ENCODE measurements around the gene DAZAP2. TPM values are rescaled to one million over a fixed set of nuclear protein-coding genes. Genes with fewer than 3 reads are reported as not detected.
"Not testable (repeated sequence)": the region's sequence is repeated elsewhere in the genome, so short reads cannot be mapped to it uniquely, and the experiment has no call there.

DAZAP2 gene
- total RNA-seq, 1 donor from 2014 or later = 48.4 TPM

DNA sequence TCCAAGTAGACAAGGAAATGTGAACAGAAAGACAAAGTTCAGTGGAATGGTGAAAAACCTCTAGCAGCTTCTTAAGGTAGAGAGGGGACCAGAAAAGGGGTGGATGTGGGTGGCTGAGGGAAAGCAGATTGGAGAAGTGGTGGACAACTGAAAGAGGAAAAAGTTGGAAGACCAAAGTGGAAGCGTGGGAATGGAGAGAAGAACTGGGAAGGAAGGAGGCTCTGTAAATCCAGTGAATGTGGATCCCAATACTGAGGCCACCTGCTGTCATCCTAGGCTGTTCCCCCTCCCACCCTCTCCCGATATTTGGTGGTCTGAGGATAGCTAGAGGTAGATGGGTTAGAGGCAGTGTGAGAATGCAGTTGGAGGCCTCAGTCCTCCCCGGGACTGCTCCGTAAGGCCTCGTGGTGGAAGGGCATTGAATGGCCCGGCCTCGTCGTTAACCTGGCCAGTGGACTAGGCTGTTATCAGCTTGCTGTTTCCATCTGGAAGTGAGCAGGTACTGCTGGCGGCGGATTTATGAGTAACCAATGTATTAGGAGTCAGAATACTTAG is 19.9 kb upstream of the DAZAP2 start:
- no peaks in the 10 kb centered on the region for H3K36me3 Mint-ChIP-seq

GRCh38 chr12:51219322-51219721 is 19.3 kb upstream of the DAZAP2 start:
- no peak overlapping the region for H3K27ac Mint-ChIP-seq
- peaks cover 37% of the 10 kb centered on the region for H3F3A ChIP-seq (ENCODE audit: low read depth)

More for the DNA sequence above, 19.9 kb upstream of the DAZAP2 start:
- Histone ChIP-seq H3K27me3 (peaks cover 12% of the 10 kb centered on the region), H3K4me2 (peak overlapping the region; percentile 80), H4K20me1 (ENCODE audit: low read depth) (no peaks in the 10 kb centered on the region), H3K9me3 (ENCODE audit: low read depth) (no peaks in the 10 kb centered on the region), H2AFZ (replicated peaks) (peak overlapping the region; percentile 92), H3K4me1 (peaks cover 16% of the 10 kb centered on the region), H3K4me3 (peak overlapping the region; percentile 84), H3K36me3 (no peaks in the 10 kb centered on the region), H3K79me2 (ENCODE audit: low read depth) (no peaks in the 10 kb centered on the region), H3K27ac (no peak overlapping the region), H3F3A (ENCODE audit: low read depth) (peaks cover 37% of the 10 kb centered on the region), H3K9ac (no peak overlapping the region)
- no peaks in the 10 kb centered on the region for H3K9me3 Mint-ChIP-seq
- H3K4me3 Mint-ChIP-seq = peak overlapping the region; percentile 88
- peak; percentile 21 for DNase-seq (ENCODE audit: low spot score)
- peaks cover 4% of the 10 kb centered on the region for H3K27me3 Mint-ChIP-seq (ENCODE audit: insufficient read depth, low read depth)
- H3K27ac Mint-ChIP-seq = no peak overlapping the region
- H3K4me1 Mint-ChIP-seq = peaks cover 14% of the 10 kb centered on the region
- TF ChIP-seq EZH2 (IDR thresholded peaks at IDR 0.05) (no peak), EZH2phosphoT487 (IDR thresholded peaks at IDR 0.05) (no peak)
- TF ChIP-seq, protein P1, sequence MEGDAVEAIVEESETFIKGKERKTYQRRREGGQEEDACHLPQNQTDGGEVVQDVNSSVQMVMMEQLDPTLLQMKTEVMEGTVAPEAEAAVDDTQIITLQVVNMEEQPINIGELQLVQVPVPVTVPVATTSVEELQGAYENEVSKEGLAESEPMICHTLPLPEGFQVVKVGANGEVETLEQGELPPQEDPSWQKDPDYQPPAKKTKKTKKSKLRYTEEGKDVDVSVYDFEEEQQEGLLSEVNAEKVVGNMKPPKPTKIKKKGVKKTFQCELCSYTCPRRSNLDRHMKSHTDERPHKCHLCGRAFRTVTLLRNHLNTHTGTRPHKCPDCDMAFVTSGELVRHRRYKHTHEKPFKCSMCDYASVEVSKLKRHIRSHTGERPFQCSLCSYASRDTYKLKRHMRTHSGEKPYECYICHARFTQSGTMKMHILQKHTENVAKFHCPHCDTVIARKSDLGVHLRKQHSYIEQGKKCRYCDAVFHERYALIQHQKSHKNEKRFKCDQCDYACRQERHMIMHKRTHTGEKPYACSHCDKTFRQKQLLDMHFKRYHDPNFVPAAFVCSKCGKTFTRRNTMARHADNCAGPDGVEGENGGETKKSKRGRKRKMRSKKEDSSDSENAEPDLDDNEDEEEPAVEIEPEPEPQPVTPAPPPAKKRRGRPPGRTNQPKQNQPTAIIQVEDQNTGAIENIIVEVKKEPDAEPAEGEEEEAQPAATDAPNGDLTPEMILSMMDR (IDR thresholded peaks at IDR 0.05) = no peak

DNA sequence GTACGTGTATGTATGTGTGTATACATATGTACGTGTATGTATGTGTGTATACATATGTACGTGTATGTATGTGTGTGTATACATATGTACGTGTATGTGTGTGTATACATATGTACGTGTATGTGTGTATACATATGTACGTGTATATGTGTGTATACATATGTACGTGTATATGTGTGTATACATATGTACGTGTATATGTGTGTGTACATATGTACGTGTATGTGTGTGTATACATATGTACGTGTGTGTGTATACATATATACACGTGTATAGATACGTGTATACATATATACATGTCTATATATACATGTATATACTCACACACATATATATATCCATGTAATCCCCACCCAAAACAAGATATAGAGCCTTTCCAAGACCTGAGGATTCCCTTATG is 18.8 kb upstream of the DAZAP2 start:
- H3K4me2 ChIP-seq, H3K9me3 Mint-ChIP-seq, H3K27ac ChIP-seq: not testable (repeated sequence)

More at GRCh38 chr12:51219322-51219721, 19.3 kb upstream of the DAZAP2 start:
- Histone ChIP-seq H3K36me3 (no peaks in the 10 kb centered on the region), H3K9ac (no peak overlapping the region), H3K27ac (no peak overlapping the region), H3K4me1 (peaks cover 16% of the 10 kb centered on the region), H3K4me3 (no peak overlapping the region), H3K79me2 (ENCODE audit: low read depth) (no peaks in the 10 kb centered on the region), H3K27me3 (peaks cover 12% of the 10 kb centered on the region), H3K4me2 (no peak overlapping the region), H3K9me3 (ENCODE audit: low read depth) (no peaks in the 10 kb centered on the region), H4K20me1 (ENCODE audit: low read depth) (no peaks in the 10 kb centered on the region), H2AFZ (replicated peaks) (no peak overlapping the region)
- peaks cover 4% of the 10 kb centered on the region for H3K27me3 Mint-ChIP-seq (ENCODE audit: insufficient read depth, low read depth)
- no peaks in the 10 kb centered on the region for H3K9me3 Mint-ChIP-seq
- DNase-seq (ENCODE audit: low spot score) = no peak
- no peak for TF ChIP-seq EZH2 (IDR thresholded peaks at IDR 0.05)
- TF ChIP-seq, protein P1 (IDR thresholded peaks at IDR 0.05) = no peak
- H3K36me3 Mint-ChIP-seq = no peaks in the 10 kb centered on the region
- H3K4me1 Mint-ChIP-seq = peaks cover 14% of the 10 kb centered on the region
- H3K4me3 Mint-ChIP-seq = peak overlapping the region; percentile 34

GRCh38 chr12:51222461-51222860 is 16.2 kb upstream of the DAZAP2 start:
- Histone ChIP-seq H3K27me3 (no peaks in the 10 kb centered on the region), H3K9ac (no peak overlapping the region), H4K20me1 (ENCODE audit: low read depth) (no peaks in the 10 kb centered on the region), H3K36me3 (no peaks in the 10 kb centered on the region), H3F3A (ENCODE audit: low read depth) (peaks cover 21% of the 10 kb centered on the region), H2AFZ (replicated peaks) (no peak overlapping the region), H3K4me3 (no peak overlapping the region), H3K79me2 (ENCODE audit: low read depth) (no peaks in the 10 kb centered on the region), H3K27ac (no peak overlapping the region), H3K4me1 (peaks cover 11% of the 10 kb centered on the region), H3K9me3 (ENCODE audit: low read depth) (no peaks in the 10 kb centered on the region), H3K4me2 (no peak overlapping the region)
- TF ChIP-seq EZH2phosphoT487 (IDR thresholded peaks at IDR 0.05) (no peak), EZH2 (IDR thresholded peaks at IDR 0.05) (no peak)
- TF ChIP-seq, protein P1 (IDR thresholded peaks at IDR 0.05) = no peak
- Mint-ChIP-seq H3K27ac (no peak overlapping the region), H3K4me3 (no peak overlapping the region), H3K4me1 (peaks cover 20% of the 10 kb centered on the region), H3K9me3 (no peaks in the 10 kb centered on the region), H3K27me3 (ENCODE audit: insufficient read depth, low read depth) (peaks cover 4% of the 10 kb centered on the region), H3K36me3 (no peaks in the 10 kb centered on the region)
- DNase-seq (ENCODE audit: low spot score) = no peak

More for the DNA sequence above, 18.8 kb upstream of the DAZAP2 start:
- H4K20me1 ChIP-seq (ENCODE audit: low read depth); H2AFZ ChIP-seq (replicated peaks); H3K4me3 ChIP-seq; DNase-seq (ENCODE audit: low spot score); H3K27me3 Mint-ChIP-seq (ENCODE audit: insufficient read depth, low read depth); H3K36me3 Mint-ChIP-seq; H3K36me3 ChIP-seq; H3K27ac Mint-ChIP-seq; H3K79me2 ChIP-seq (ENCODE audit: low read depth); H3K4me3 Mint-ChIP-seq; H3K9ac ChIP-seq; H3K9me3 ChIP-seq (ENCODE audit: low read depth): not testable (repeated sequence)
- H3K4me1 Mint-ChIP-seq = peaks cover 14% of the 10 kb centered on the region
- H3F3A ChIP-seq (ENCODE audit: low read depth) = peaks cover 37% of the 10 kb centered on the region
- H3K4me1 ChIP-seq = peaks cover 16% of the 10 kb centered on the region
- peaks cover 12% of the 10 kb centered on the region for H3K27me3 ChIP-seq

Data from neural progenitor cell (in vitro differentiated cells).